Activated T-cell treated with anti-CD3 and anti-CD28 coated beads for 48 hours (primary cell): ENCODE results near the gene DOCK10.

ENCODE experiments used
- DNase-seq: peaks from one replicate; pipeline ENCODE4 v3.0.0-alpha.2; 2020; ENCODE audit warnings: low read depth

Gene DOCK10

DNA sequence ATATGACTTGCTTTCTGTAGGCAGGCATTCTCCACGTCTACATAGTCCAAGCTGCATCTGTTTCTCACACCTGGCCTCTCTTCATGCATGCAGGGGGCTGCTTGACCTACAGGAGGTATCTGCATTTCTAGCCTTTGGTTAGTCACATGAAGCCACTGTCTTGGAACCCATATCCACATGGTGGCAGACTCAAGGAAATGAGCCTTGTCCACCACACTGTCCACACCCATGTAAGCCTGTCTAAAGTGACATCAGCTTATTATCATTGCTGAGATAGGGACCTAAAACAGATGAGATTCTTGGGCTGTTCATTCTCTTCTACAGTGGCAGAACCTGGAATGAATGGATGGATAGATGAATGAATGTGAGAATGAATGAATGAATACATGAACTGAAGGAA, 160.4 kb downstream of the DOCK10 start:
- no peak for DNase-seq

DNA sequence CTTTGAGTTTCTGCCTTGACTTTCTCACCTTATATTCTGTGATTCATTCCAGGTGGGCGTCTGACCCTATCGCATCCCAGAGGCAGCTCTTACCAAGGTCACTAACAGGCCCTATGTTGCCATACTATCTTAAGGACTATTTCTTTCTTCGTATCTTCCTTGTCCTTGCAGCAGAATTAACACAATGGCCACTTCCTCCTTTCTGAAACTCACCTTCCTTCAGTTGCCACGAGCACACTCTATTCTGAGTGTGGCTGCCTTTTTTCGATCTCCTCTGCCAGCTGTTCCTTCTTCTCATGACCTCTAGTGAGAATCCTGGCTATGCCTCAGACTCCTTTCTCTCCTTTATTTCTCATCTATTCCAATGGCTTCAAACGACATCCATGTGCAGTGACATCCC, 165.7 kb downstream of the DOCK10 start:
- no peak for DNase-seq

DNA sequence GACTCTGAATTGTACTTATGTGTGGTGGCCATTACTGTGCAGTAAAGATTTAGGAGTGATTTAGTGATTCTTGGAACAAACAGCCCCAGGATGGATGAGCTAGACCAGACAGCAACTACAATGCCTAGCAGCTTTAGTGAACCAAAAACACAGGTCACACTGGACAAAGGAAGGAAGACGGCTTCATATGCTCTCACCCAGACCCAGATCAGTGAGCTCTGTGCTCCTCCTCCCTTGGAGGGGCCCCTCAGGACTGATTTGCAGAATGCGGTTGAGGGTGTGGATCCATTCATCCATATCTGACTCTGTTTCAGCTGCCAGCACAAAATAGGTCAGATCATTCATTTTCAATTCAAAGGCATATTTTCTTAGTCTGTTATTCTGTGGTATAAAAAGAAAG, 166.4 kb downstream of the DOCK10 start:
- no peak for DNase-seq

DNA sequence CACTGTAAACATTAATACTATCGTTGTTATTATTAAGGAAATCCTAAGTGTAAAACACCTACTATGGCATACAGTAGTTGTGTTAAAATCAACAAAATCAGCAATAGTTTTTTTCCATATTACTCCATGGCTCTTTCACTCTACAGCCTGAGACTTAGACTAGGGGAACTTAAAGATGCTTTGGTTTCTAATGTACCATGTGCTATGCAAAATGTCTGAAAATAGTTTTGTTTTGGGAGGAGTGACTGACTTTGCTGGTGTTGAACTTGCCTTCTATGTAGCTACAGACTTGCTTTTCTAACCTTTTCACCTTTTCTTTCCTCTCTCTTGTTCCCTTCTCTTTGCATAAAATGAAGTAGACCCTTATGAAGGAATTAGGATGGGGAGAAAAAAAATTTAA, 167.1 kb downstream of the DOCK10 start:
- DNase-seq: no peak

DNA sequence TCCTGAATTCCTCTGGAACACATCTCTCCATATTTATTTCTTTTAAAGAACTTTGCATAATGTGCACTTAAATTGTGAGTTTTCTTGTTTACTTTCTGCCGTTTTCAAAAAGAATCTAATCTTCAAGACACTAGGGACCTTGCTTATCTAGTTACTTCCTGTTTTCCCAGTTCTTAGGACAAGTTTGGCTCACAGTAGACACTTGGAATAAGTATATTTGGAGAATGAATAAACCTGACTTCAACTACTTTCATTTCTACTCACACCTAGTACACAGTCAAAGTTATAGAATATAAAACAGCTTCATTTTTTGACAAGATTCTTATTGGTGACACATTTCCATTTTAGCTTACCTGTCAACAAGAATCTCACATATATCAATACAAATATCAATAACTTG, 170.5 kb downstream of the DOCK10 start:
- no peak for DNase-seq

DNA sequence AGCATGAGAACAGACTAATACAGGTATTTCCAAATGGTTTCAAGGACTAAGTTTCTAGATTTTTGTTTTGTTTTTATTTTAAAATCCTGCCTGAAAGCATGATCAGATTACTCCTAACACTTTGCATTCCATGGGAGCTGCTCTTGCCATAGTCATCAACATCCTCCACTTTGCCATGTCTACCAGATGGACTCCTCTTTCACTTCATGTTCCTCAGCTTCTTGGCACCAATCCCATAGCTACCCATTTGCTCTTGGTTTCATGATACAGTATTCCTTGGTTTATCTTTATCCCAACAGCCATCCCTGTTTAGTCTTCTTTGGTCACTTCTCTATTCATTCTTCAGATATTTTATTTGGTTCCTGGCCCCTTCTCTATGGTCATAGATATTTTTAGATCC, 171.9 kb downstream of the DOCK10 start:
- no peak for DNase-seq

DNA sequence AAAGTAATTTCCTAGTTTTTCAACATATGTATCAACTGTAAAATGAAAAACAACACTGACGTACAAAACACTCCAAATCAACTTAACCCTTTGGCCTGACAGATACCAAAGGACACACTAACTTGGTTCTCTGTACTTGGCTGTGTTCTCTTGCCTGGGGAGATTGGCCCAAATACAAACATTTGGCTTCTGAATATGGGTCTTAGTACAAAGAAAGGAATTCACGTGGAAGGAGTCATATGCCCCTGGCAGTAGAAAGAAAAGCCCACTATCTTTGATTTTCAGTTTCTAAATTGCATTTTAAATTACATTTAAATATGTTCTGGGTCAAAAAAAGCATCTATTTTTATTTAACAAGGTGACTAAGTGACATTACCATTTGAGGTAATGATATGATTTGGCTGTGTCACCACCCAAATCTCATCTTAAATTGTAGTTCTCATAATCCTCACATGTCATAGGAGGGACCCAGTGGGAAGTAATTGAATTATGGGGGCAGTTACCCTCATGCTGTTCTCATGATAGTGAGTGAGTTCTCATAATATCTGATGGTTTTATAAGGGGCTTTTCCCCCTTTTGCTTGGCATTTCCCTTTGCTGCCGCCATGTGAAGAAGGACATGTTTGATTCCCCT, 172.6 kb downstream of the DOCK10 start:
- no peak for DNase-seq

DNA sequence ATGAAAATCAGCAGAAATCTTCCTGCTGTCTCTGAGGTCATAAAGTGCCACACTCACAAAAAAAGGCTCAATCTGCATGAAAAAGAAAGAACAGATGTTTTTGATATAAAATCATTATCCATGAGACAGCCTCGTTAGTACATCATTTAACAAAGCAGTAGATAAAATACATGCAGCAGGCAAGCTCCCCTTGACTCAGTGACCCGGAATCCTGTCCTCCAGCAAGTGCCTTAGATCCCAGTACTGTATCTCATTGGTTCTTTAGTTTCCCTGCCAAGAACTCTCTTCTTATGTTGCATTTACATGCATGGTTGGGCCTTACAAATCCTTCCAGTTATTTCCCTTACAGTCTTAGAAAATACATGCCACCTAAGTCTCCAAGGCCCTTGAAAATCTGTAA, 177.3 kb downstream of the DOCK10 start:
- no peak for DNase-seq

DNA sequence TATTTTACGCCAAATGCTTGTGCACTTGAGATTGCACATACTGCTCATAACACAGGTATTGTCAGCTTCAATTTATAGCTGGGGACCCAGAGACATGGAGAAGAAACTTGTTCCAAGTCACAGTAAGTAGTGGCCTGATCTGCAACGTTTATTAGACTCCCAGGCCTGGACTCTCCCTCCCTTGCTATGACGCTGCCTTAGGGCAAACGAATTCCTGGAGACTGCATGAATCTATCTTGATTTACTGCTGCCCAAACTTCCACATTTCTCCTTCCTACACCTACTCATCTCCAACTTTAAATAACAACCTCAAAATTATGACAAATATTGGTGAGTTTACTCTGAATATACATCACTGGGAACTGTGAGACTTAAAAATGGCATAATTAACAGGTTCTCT, 181.0 kb downstream of the DOCK10 start:
- DNase-seq: no peak

DNA sequence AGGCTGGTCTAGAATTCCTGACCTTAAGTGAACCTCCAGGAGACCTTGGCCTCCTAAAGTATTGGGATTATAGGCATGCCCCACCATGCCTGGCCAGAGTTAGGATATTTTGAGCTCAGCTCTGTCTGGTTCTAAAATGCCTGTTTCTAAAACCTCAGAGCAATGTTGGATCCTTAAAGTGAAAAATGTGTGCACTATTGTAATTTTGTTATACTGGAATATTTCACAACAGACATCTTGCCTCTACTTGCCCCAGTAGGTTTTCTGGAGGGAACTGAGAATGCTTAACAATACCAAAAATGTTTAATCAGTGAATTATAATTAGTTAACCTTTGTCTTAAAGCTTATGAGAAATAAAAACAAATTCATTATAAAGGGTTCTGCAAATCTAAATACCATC, 181.5 kb downstream of the DOCK10 start:
- DNase-seq: no peak

DNA sequence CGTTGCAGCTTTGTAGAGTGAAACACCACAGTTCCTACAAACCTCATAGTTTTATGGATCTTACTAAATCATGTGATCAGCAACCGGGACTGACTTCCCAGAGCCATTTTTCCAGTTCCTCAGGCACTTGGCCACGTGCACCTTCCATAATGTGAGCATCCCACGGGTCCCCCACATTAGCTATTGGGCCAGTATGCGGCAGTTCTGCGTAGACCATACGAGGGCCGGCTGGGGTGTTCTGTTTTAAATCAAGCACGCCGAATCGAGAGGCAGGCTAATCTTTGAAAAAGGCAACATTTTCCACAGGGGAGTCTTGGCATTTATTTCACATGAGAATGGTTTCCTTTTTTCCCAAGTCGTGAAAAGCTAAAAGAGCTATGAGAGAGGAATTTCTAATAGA, 190.5 kb downstream of the DOCK10 start:
- no peak for DNase-seq

DNA sequence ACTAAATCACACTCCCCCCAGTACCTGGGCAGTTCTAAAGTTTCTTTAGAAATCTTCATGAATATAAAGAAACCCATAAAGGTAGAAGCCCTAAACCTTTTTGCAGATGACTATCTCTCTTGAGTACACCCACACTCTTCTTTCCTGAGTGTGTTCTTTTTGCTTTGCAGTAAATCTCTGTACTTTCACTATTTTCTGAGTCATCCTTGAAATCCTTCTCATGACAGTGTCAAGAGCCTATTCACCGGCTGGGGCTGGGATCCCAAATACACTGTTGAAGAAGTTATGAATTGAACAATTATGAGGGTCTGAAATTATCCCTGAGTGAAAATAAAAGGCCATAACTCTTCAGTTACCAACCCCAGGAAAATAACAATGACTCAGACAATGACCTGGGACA, 192.2 kb downstream of the DOCK10 start:
- DNase-seq: no peak

DNA sequence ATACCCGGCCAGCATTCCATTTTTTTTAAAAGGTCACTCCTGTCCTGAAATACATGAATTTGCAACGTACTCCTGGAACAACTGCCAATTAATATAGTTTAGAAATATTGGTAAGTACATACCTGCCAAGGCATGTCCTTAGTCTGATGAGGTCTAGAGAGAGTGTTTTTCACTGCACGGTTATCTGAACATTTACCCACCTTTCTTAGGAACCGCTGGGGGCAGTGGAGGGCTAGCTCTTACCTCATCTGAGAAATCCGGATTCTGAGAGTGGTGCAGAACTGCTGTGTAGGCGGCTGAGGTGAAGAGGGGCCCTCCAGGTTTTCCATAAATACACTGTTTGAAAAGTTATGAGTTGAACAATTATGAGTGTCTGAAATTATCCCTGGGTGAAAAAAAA, 193.0 kb downstream of the DOCK10 start:
- no peak for DNase-seq

DNA sequence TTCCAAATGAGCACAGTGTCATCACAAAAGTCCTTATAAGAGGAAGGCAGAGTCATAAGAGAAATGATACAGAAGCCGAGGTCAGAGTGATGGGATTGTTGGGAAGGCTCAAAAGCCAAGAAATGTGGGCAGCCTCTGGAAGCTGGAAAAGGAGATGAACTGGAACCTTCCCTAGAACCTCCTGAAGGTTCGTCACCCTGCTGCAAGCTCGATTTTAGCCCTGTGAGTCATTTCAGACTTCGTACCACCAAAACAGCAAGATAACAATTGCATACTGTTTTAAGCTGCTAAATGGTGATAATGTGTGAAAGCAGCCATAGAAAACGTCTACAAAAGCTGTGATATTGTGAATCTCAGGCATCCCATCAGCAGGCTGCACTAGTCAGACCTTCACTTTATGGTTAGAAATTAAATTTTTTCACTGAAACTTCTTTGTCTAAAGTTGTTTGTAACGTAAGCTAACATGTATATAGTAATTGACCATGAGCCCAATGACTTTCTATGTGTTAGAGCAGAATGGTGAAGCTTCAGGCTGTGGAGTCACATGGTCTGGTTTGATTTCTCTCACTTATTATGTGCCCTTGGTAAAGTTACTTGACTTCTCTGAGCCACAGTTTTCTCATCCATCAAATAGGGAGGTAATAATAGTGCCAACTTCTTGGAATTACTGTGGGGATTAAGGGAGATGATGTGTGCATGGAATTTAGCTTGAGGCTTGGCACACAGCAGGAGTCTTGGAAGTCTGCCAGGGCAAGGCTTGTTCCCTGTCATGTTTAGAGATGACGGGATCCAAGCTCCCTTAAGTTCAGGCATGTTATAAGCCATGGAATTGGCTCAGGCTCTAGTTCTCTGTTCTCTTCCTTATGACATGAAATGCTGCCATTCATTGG, 194.1 kb downstream of the DOCK10 start:
- no peak for DNase-seq

DNA sequence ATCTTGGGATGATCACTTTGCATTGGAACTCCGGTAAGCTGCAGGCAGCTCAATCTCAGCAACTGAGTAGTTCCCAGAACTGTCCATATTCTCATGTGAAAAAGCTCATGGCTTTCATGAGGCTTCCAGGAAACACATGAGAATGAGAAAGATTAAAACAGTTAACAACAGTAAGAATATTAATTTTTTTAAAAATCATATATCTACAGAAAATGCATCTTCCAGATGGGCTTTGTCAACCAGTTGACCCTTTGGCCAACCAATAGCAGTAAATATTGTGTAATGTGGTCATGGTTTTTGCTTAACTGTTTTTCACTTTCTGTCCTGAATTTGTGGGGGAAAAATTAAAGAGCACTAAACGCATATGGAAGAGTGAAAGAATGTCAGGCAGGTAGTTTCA, 194.9 kb downstream of the DOCK10 start:
- DNase-seq: no peak

DNA sequence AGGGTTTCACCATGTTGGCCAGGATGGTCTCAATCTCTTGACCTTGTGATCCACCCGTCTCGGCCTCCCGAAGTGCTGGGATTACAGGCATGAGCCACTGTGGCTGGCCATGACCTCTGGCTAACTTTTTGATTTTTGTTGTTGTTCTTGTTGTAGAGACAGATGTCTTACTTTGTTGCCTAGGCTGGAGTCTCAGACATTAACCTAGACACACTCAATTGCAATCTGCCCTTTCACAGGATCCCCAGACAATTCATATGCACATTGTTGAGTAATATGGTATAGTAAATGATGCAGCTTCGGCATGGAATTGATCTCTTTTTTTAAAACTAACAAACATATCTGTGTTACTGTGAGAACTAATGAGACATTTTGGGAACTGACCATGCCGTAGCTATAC, 195.6 kb downstream of the DOCK10 start:
- no peak for DNase-seq

DNA sequence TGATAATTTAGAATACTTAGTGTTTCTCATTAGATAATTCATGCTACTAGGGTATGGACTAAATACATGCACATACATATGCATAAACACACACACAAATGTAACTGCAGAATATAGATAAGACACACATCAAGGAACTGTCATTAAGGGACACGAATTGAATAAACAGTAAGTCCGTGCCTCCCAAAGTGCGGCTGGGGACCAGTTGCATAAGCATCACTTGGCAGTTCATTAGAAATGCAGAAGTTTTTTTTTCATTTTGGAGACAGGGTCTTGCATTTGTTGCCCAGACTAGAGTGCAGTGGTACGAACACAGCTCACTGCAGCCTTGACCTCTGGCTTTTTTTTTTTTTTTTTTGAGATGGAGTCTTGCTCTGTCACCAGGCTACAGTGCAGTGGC, 196.1 kb downstream of the DOCK10 start:
- no peak for DNase-seq

DNA sequence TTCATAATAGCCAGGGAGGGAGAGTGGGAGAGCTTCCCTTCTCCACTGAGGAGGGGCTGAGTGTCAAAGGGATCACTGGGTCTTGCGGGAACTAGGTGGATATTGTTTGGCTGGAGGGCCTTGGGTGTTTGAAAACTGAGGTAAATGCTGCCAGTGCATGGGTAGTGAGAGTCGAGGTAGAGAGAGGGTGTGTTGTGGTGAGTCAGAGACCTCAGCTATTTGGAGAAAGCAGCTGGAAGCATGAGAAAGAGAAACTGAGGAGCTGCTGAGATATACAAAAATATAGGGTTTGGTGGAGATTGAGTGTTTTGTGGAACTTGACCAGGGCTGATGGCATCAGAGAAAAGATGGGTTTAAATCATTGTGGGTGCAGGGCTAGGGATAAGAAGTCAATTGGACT, 199.1 kb downstream of the DOCK10 start:
- no peak for DNase-seq

DNA sequence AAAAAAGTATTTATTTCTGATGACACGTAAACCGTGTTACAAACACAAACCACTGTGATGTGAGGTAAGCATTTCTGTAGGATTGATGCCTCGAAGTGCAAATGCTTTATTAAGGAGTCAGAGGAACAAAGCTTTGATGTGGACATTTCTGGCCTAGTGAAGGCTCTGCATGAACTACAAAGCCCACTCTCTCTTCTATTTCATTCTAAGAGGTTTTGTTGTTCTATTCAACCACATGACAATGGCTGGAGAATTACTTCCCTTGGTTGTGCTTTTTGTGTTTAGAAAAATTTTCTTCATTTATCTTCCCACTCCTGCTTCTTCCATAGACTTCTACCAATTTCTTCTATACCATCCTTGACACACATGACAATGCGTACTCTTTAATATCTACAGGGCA, 200.4 kb downstream of the DOCK10 start:
- DNase-seq: no peak

DNA sequence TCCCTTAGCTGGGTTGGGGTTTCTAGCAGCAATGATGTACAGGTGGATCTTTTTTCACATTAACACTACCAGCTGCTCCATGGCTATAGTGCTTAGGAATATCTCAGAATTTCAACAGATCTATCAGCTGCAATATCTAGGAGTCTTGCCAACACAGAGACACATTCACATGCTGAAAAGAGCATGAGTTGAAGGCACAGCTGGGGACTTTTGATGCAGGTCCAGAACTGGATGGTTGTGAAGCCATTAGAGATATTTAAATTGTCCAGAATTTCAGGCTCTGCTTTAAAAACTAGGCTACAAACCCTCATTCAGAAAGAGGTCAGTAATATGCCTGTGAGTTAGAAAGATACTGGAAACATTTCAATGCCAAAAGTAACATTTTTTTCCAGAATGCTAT, 203.9 kb downstream of the DOCK10 start:
- no peak for DNase-seq

DNA sequence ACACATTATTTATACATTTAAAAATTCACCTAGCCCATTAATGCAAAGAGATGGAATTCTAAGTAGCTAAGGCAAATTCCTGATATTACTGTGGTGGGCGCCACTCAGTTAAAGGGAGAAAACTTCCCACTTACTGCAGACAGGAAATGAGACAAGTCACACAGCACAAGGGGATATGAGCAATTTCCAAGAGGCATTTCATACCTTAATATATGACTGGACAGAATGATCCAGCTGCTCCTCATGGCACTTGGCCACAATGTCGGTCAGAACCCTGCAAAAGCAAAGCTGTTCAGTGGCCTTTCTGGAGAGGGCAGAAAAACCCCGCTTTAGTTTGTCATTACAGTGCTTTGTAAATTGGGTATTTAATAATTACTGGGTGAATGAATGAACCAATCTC, 204.7 kb downstream of the DOCK10 start:
- DNase-seq: no peak

DNA sequence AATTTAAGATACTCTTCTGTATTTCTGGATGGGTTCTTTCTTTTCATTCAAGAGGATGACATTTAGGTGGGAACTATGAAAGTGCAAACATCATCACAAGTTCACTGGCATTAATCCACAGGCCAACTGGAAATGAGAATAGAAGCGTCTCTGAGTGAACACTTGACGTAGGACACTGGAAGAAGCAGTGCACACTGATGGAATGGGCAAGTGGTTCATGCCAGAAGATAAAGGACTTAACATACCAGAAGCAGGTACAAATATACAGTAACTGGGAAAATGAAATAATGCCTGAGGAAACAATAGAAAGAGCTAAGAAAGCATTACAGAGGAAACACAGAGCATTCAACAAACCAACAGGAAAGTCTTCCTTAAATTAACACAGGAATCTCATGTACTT, 205.2 kb downstream of the DOCK10 start:
- no peak for DNase-seq

DNA sequence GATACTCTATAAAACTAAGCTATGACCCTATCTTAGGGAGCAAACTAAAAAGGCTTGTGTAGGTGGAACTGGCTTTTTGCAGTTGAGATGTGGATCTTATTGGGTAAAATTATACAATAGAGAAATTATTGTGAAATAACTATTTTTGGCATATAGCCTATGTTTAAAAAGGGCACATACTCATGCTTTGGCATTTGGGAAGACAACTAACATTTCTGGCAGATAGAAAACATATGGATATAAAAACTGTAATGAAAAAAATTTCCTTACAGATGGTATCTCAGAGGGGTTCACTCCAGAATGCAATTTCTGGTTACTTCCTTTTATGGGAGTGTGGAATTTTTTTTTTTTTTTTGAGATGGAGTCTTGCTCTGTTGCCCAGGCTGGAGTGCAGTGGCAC, 206.0 kb downstream of the DOCK10 start:
- DNase-seq: no peak

DNA sequence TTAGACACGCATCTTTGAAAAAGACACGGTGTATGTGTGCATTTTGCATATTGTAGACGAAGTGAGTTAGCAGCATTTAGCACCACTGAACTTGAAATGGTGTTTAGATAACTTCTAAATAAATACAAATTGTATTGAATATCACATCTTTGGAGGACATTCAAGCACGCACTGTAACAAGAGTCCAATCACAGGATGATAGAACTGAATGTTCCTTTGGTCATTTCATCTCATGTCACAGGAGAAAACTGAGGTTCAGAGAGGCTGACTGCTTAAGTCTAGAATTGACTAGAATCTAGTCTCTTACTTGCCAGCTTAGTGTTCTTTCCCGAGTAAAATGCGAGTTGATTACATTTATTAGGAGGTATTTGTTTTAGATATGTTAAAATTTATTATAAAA, 206.9 kb downstream of the DOCK10 start:
- no peak for DNase-seq
